ENCODE data around the gene PURA.

- TF ChIP-seq POLR2A (IDR thresholded peaks at IDR 0.05; ENCODE audit: low read depth, low read length) = no peak
- TF ChIP-seq SPI1 (IDR thresholded peaks at IDR 0.05; ENCODE audit: low read depth, low read length) = no peak
- no peak for TF ChIP-seq POLR2AphosphoS5 (IDR thresholded peaks at IDR 0.05; ENCODE audit: low read depth, low read length)
- TF ChIP-seq PAX5 (IDR thresholded peaks at IDR 0.05; ENCODE audit: insufficient read depth, low read length, severe bottlenecking) = no peak
These were observed 5.6 kb upstream of the PURA start for GRCh38 chr5:140108093-140109017.
